GM12878 (cell line): ENCODE data around the gene CHD1L.

Experiments
- EP300 ChIP-seq, 2 experiments: fragments of 150-350 bp in 1 of 2; IDR thresholded peaks; 2 replicates each; pipeline ENCODE4 v1.6.1; 2011 to 2012; ENCODE audit warnings: low read depth in 2 of 2, low read length in 2 of 2, borderline replicate concordance in 1 of 2, improper control_type of control experiment in 1 of 2, inconsistent platforms in 1 of 2; ENCODE audit not compliant: control insufficient read depth in 1 of 2
- MXI1 ChIP-seq: fragments of 150-350 bp; IDR thresholded peaks from 2 replicates; pipeline ENCODE4 v1.6.1; 2011; ENCODE audit warnings: low read depth, mild to moderate bottlenecking, inconsistent platforms, low read length, improper control_type of control experiment
- SIX5 ChIP-seq: IDR thresholded peaks from 2 replicates; pipeline ENCODE4 v1.6.1; 2011; ENCODE audit warnings: mild to moderate bottlenecking, low read depth, low read length, moderate library complexity; ENCODE audit not compliant: severe bottlenecking
- USF2 ChIP-seq: IDR thresholded peaks from 2 replicates; pipeline ENCODE4 v1.6.1; 2011; ENCODE audit warnings: low read depth, low read length, improper control_type of control experiment, borderline replicate concordance
- TF ChIP-seq, protein P1 (sequence below), 3 experiments: IDR thresholded peaks in 2 of 3; conservative IDR thresholded peaks in 1 of 3; 2 replicates each; pipeline ENCODE4 v1.5.1; 2011; ENCODE audit warnings: low read depth in 3 of 3, low read length in 3 of 3, mild to moderate bottlenecking in 3 of 3, control low read depth in 2 of 3, moderate library complexity in 2 of 3, inconsistent platforms in 1 of 3, mixed read lengths in 1 of 3; ENCODE audit not compliant: control insufficient read depth in 2 of 3, insufficient read depth in 1 of 3; ENCODE audit errors: extremely low read depth in 1 of 3

GRCh38 chr1:147264158-147264768 is 21.8 kb downstream of the CHD1L start:
- TF ChIP-seq, protein P1, sequence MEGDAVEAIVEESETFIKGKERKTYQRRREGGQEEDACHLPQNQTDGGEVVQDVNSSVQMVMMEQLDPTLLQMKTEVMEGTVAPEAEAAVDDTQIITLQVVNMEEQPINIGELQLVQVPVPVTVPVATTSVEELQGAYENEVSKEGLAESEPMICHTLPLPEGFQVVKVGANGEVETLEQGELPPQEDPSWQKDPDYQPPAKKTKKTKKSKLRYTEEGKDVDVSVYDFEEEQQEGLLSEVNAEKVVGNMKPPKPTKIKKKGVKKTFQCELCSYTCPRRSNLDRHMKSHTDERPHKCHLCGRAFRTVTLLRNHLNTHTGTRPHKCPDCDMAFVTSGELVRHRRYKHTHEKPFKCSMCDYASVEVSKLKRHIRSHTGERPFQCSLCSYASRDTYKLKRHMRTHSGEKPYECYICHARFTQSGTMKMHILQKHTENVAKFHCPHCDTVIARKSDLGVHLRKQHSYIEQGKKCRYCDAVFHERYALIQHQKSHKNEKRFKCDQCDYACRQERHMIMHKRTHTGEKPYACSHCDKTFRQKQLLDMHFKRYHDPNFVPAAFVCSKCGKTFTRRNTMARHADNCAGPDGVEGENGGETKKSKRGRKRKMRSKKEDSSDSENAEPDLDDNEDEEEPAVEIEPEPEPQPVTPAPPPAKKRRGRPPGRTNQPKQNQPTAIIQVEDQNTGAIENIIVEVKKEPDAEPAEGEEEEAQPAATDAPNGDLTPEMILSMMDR (IDR thresholded peaks at IDR 0.05 in 2 of 3, conservative IDR thresholded peaks at IDR 0.05 in 1 of 3; ENCODE audit: control insufficient read depth in 2 of 3, extremely low read depth in 1 of 3, insufficient read depth in 1 of 3, low read depth in 3 of 3, low read length in 3 of 3), result no peak
- TF ChIP-seq EP300 (IDR thresholded peaks at IDR 0.05; ENCODE audit: borderline replicate concordance in 1 of 2, control insufficient read depth in 1 of 2, low read depth in 2 of 2, low read length in 2 of 2) (no peak), SIX5 (no peak), USF2 (no peak), MXI1 (no peak)
